B cell (primary cell): ENCODE data around the gene JAG2. TPM values are rescaled to one million over a fixed set of nuclear protein-coding genes. Genes with fewer than 3 reads are reported as not detected.

ENCODE experiments used
- ATAC-seq: fragments of 200-7000 bp; cut with Tn5 transposase; one replicate; pipeline ENCODE4 v1.10.0; 2021; ENCODE audit warnings: low read depth, mild to moderate bottlenecking, moderate number of reproducible peaks, moderate library complexity
- CTCF ChIA-PET: fragments of 350-600 bp; sonication (Branson Sonifier 250); formaldehyde crosslinking; loops from one replicate; lab custom pipeline; 2021; ENCODE audit warnings: antibody characterized with exemption, inconsistent platforms; lab: Charles Lee
- POLR2A ChIA-PET: fragments of 350-600 bp; sonication (Branson Sonifier 250); formaldehyde crosslinking; loops from one replicate; lab custom pipeline; 2021; ENCODE audit warnings: antibody characterized with exemption; lab: Charles Lee
- DNase-seq: peaks from one replicate; pipeline ENCODE4 v3.0.0; 2013
- H2AFZ ChIP-seq: 2 replicates; pipeline ENCODE4 v1.6.1; 2012; ENCODE audit warnings: mild to moderate bottlenecking, low read depth, low read length; ENCODE audit not compliant: insufficient read depth, poor library complexity, severe bottlenecking
- H3K27ac ChIP-seq, 2 donors: 1 replicate in 1 of 2; 2 replicates in 1 of 2; pipeline ENCODE4 v1.5.1; 2012 to 2013; ENCODE audit warnings: low read length in 2 of 2, mild to moderate bottlenecking in 2 of 2, moderate library complexity in 1 of 2
- H3K27me3 ChIP-seq, 4 experiments: fragments of 200-600 bp in 1 of 4; sonication (generic) in 1 of 4; replicated peaks in 1 of 4; 1 replicate in 2 of 4; 2 replicates in 2 of 4; pipeline versions ENCODE4 v1.6.1 to v1.7.0; 2013 to 2016; ENCODE audit warnings: low read length in 3 of 4, mild to moderate bottlenecking in 2 of 4, mixed read lengths in 1 of 4, moderate library complexity in 1 of 4; ENCODE audit not compliant: insufficient read depth in 4 of 4, control insufficient read depth in 3 of 4; ENCODE audit errors: control extremely low read depth in 1 of 4
- H3K36me3 ChIP-seq, 2 experiments: replicated peaks in 1 of 2; 1 replicate in 1 of 2; 2 replicates in 1 of 2; pipeline versions ENCODE4 v1.6.1 to v1.7.1; 2013; ENCODE audit warnings: low read length in 1 of 2; ENCODE audit not compliant: insufficient read depth in 2 of 2, control insufficient read depth in 1 of 2; ENCODE audit errors: control extremely low read depth in 1 of 2, extremely low read depth in 1 of 2
- H3K4me1 ChIP-seq, 2 donors: fragments of 200-600 bp in 1 of 2; sonication (generic) in 1 of 2; 1 replicate in 1 of 2; 2 replicates in 1 of 2; pipeline versions ENCODE4 v1.5.1 to v1.6.1; 2013 to 2017; ENCODE audit warnings: low read length in 2 of 2; ENCODE audit not compliant: control insufficient read depth in 2 of 2, insufficient read depth in 2 of 2
- H3K4me2 ChIP-seq: replicated peaks from 2 replicates; pipeline ENCODE3; 2012; ENCODE audit warnings: mild to moderate bottlenecking, low read depth, low read length; ENCODE audit not compliant: poor library complexity, severe bottlenecking
- H3K4me3 ChIP-seq, 5 experiments: fragments of 200-600 bp in 1 of 5; sonication (generic) in 1 of 5; 1 replicate in 3 of 5; 2 replicates in 2 of 5; pipeline versions ENCODE4 v1.5.1 to v1.7.0; 2011 to 2016; ENCODE audit warnings: low read length in 4 of 5, mild to moderate bottlenecking in 4 of 5, low read depth in 2 of 5, control low read depth in 1 of 5, moderate library complexity in 1 of 5; ENCODE audit not compliant: insufficient read depth in 1 of 5; ENCODE audit errors: control extremely low read depth in 1 of 5, extremely low read depth in 1 of 5
- H3K79me2 ChIP-seq: fragments of 200-600 bp; sonication (generic); one replicate; pipeline ENCODE4 v1.6.0; 2016; ENCODE audit warnings: low read length; ENCODE audit not compliant: control insufficient read depth, insufficient read depth
- H3K9ac ChIP-seq: fragments of 200-600 bp; sonication (generic); 2 replicates; pipeline ENCODE4 v1.6.1; 2017; ENCODE audit warnings: mild to moderate bottlenecking, low read length, moderate library complexity
- H3K9me3 ChIP-seq, 3 donors: one replicate each; pipeline versions ENCODE4 v1.6.1 to v1.7.1; 2013; ENCODE audit warnings: low read length in 2 of 3; ENCODE audit not compliant: control insufficient read depth in 2 of 3, insufficient read depth in 1 of 3; ENCODE audit errors: control extremely low read depth in 1 of 3
- H4K20me1 ChIP-seq: 2 replicates; pipeline ENCODE4 v1.6.0; 2012; ENCODE audit warnings: mild to moderate bottlenecking, low read length; ENCODE audit not compliant: insufficient read depth, control insufficient read depth, poor library complexity, severe bottlenecking
- H3K27ac Mint-ChIP-seq: one replicate; pipeline ENCODE4 v1.8.0; 2021; ENCODE audit warnings: mixed read lengths
- H3K27me3 Mint-ChIP-seq: one replicate; pipeline ENCODE4 v1.8.0; 2021; ENCODE audit warnings: mixed read lengths
- H3K4me1 Mint-ChIP-seq: one replicate; pipeline ENCODE4 v1.8.0; 2021; ENCODE audit warnings: mixed read lengths
- H3K4me3 Mint-ChIP-seq: one replicate; pipeline ENCODE4 v1.8.0; 2021; ENCODE audit warnings: mixed read lengths
- H3K9me3 Mint-ChIP-seq: one replicate; pipeline ENCODE4 v1.8.0; 2022; ENCODE audit warnings: mixed read lengths; ENCODE audit not compliant: insufficient read depth
- CTCF ChIP-seq: fragments of 200-600 bp; IDR thresholded peaks from one replicate; pipeline ENCODE4 v1.8.0; 2022; ENCODE audit warnings: antibody characterized with exemption, mild to moderate bottlenecking
- EZH2 ChIP-seq: IDR thresholded peaks from 2 replicates; pipeline ENCODE4 v1.6.1; 2012; ENCODE audit warnings: borderline replicate concordance, low read depth, mild to moderate bottlenecking, moderate library complexity, low read length; ENCODE audit not compliant: insufficient read depth, poor library complexity, severe bottlenecking
- WGBS: methylation state at CpG from one replicate; pipeline ENCODE4 v1.1.5; 2013; ENCODE audit warnings: missing lambda C conversion rate; ENCODE audit not compliant: insufficient coverage; 5-methylcytosine and 5-hydroxymethylcytosine counted together
- intact Hi-C: fragments of 100-400 bp; cut with micrococcal nuclease; formaldehyde crosslinking; loops from one replicate; pipeline ENCODE4 v1.10.0; 2022
- polyA plus RNA-seq: library from polyadenylated mRNA; depleted of rRNA; stranded (reverse); fragments of >200 nt; gene quantifications from 2 replicates; pipeline ENCODE4 v1.2.3, GENCODE V29; 2012
- total RNA-seq, 2 donors: library from RNA; stranded (reverse); fragments of 120-200 nt in 1 of 2; gene quantifications; 1 replicate in 1 of 2; 2 replicates in 1 of 2; pipeline versions ENCODE4 v1.2.3 to v1.2.4, GENCODE V29; 2013 to 2022

The JAG2 gene
- total and polyA plus RNA-seq, 2 donors (not counting 1 experiment from before 2014, with no cell fraction given) = 0.27 to 0.34 TPM

GRCh38 chr14:105093431-105094192, 75.0 kb downstream of the JAG2 start:
- Histone ChIP-seq H3K79me2 (no peaks in the 10 kb centered on the region), H2AFZ (peak overlapping the region; percentile 71), H3K9me3 (no peaks in the 10 kb centered on the region), H3K36me3 (no peaks in the 10 kb centered on the region), H4K20me1 (peaks cover 10% of the 10 kb centered on the region), H3K4me2 (peak overlapping the region; percentile 100), H3K27me3 (peaks cover 0 to 7% (median under 1%) of the 10 kb centered on the region in 4 experiments), H3K4me1 (peaks cover 10 to 20% of the 10 kb centered on the region in 2 donors), H3K4me3 (peak overlapping the region in 4 of 5 experiments; percentile 67 to 76 (median 74)), H3K27ac (peak overlapping the region; percentile 41 to 66), H3K9ac (peak overlapping the region; percentile 75)
- H3K4me1 Mint-ChIP-seq = peaks cover 15% of the 10 kb centered on the region
- ChIA-PET POLR2A (interaction anchor here (0.9 kb wide), 1 partner anchor 31 kb away, joined by 4 read pairs; no protein-coding TSS in a partner anchor), CTCF (interaction anchor here (1.4 kb wide), 1 partner anchor 189 kb away, joined by 3 read pairs; no protein-coding TSS in a partner anchor)
- peak; percentile 77 for DNase-seq
- TF ChIP-seq EZH2 (no peak), CTCF (peak; percentile 49)
- peaks cover 13% of the 10 kb centered on the region for H3K27me3 Mint-ChIP-seq
- intact Hi-C loops = loop anchor here (5.0 kb wide), 3 partner anchors 109 to 399 kb away; partner anchors contain the start of gene TEDC1
- ATAC-seq = peak; percentile 75
- H3K27ac Mint-ChIP-seq = peak overlapping the region; percentile 56
- WGBS = under 1% methylated on average over 74 of the region's 76 CpGs
- H3K9me3 Mint-ChIP-seq = no peaks in the 10 kb centered on the region
- H3K4me3 Mint-ChIP-seq = peak overlapping the region; percentile 84
